HG03575 (cell line): ENCODE data around the gene COIL.

Source experiments
- ATAC-seq: cut with Tn5 transposase; IDR thresholded peaks from one replicate; pipeline ENCODE4 v1.9.1; 2021; ENCODE audit not compliant: unreplicated experiment, insufficient number of reproducible peaks, low FRiP score; ENCODE audit errors: extremely low read depth

Gene COIL

GRCh38 chr17:56891751-56892150 is 69.1 kb downstream of the COIL start:
- ATAC-seq: no peak

- ATAC-seq: no peak
Measured at GRCh38 chr17:56890906-56891674, 69.8 kb downstream of the COIL start.

- no peak for ATAC-seq
Measured at GRCh38 chr17:56890390-56890789, 70.5 kb downstream of the COIL start.
